Progenitor cell of endocrine pancreas (in vitro differentiated cells): Measurements from ENCODE around the gene ALPK1. TPM values are rescaled to one million over a fixed set of nuclear protein-coding genes. Genes with fewer than 3 reads are reported as not detected.

Experiments used
- DNase-seq: peaks from one replicate; pipeline ENCODE4 v3.0.0; 2021; ENCODE audit warnings: low spot score; ENCODE audit not compliant: unreplicated experiment
- H3K27ac Mint-ChIP-seq: 2 replicates; pipeline ENCODE4 v1.8.0; 2021; ENCODE audit warnings: mild to moderate bottlenecking, moderate library complexity, mixed read lengths
- H3K27me3 Mint-ChIP-seq: 2 replicates; pipeline ENCODE4 v1.8.0; 2021; ENCODE audit warnings: mixed read lengths
- H3K36me3 Mint-ChIP-seq: 2 replicates; pipeline ENCODE4 v1.8.0; 2022; ENCODE audit warnings: mixed read lengths; ENCODE audit not compliant: insufficient read depth
- H3K4me1 Mint-ChIP-seq: 2 replicates; pipeline ENCODE4 v1.8.0; 2021; ENCODE audit warnings: low read depth, mixed read lengths
- H3K4me3 Mint-ChIP-seq: 2 replicates; pipeline ENCODE4 v1.8.0; 2021; ENCODE audit warnings: low read depth, mild to moderate bottlenecking, moderate library complexity, mixed read lengths
- H3K9me3 Mint-ChIP-seq: 2 replicates; pipeline ENCODE4 v1.8.0; 2021; ENCODE audit warnings: low read depth, mixed read lengths
- CTCF ChIP-seq: fragments of 200-600 bp; sonication (generic); IDR thresholded peaks from one replicate; pipeline ENCODE4 v1.5.0; 2021; ENCODE audit warnings: antibody characterized with exemption, mild to moderate bottlenecking; ENCODE audit not compliant: unreplicated experiment
- total RNA-seq: library from RNA; stranded (reverse); gene quantifications from 2 replicates; pipeline ENCODE4 v1.2.1, GENCODE V29; 2021

Gene ALPK1
- total RNA-seq, 1 donor from 2014 or later: 1.4 TPM

GRCh38 chr4:112276113-112276512 lies 21.1 kb upstream of the ALPK1 start:
- peaks cover 2% of the 10 kb centered on the region for H3K4me1 Mint-ChIP-seq
- DNase-seq: no peak
- H3K27ac Mint-ChIP-seq: no peak overlapping the region
- no peak for TF ChIP-seq CTCF
- no peaks in the 10 kb centered on the region for H3K27me3 Mint-ChIP-seq
- no peak overlapping the region for H3K4me3 Mint-ChIP-seq
- peaks cover 6% of the 10 kb centered on the region for H3K9me3 Mint-ChIP-seq
- peaks cover 21% of the 10 kb centered on the region for H3K36me3 Mint-ChIP-seq

- H3K36me3 Mint-ChIP-seq: peaks cover 21% of the 10 kb centered on the region
- no peak for TF ChIP-seq CTCF
- H3K27ac Mint-ChIP-seq: no peak overlapping the region
- DNase-seq: no peak
- no peak overlapping the region for H3K4me3 Mint-ChIP-seq
- H3K4me1 Mint-ChIP-seq: peaks cover 2% of the 10 kb centered on the region
- H3K9me3 Mint-ChIP-seq: no peaks in the 10 kb centered on the region
- H3K27me3 Mint-ChIP-seq: no peaks in the 10 kb centered on the region
These were observed 19.9 kb upstream of the ALPK1 start for GRCh38 chr4:112277220-112277619.

GRCh38 chr4:112277705-112278448 lies 19.3 kb upstream of the ALPK1 start:
- Mint-ChIP-seq H3K36me3 (peaks cover 21% of the 10 kb centered on the region), H3K4me3 (no peak overlapping the region), H3K27me3 (no peaks in the 10 kb centered on the region), H3K9me3 (no peaks in the 10 kb centered on the region), H3K27ac (no peak overlapping the region), H3K4me1 (peaks cover 4% of the 10 kb centered on the region)
- DNase-seq: no peak
- no peak for TF ChIP-seq CTCF

GRCh38 chr4:112279025-112279881 lies 17.9 kb upstream of the ALPK1 start:
- H3K9me3 Mint-ChIP-seq: no peaks in the 10 kb centered on the region
- no peak overlapping the region for H3K27ac Mint-ChIP-seq
- H3K36me3 Mint-ChIP-seq: peaks cover 21% of the 10 kb centered on the region
- no peak overlapping the region for H3K4me3 Mint-ChIP-seq
- no peak for TF ChIP-seq CTCF
- DNase-seq: no peak
- H3K4me1 Mint-ChIP-seq: peaks cover 16% of the 10 kb centered on the region
- no peaks in the 10 kb centered on the region for H3K27me3 Mint-ChIP-seq

GRCh38 chr4:112279882-112280315 lies 17.3 kb upstream of the ALPK1 start:
- Mint-ChIP-seq H3K27ac (no peak overlapping the region), H3K27me3 (no peaks in the 10 kb centered on the region), H3K4me1 (peaks cover 20% of the 10 kb centered on the region), H3K4me3 (no peak overlapping the region), H3K36me3 (peaks cover 21% of the 10 kb centered on the region), H3K9me3 (no peaks in the 10 kb centered on the region)
- DNase-seq: no peak
- no peak for TF ChIP-seq CTCF
